Esophagus squamous epithelium (tissue), 5 donors: ENCODE measurements around the gene ZNF142. TPM values are rescaled to one million over a fixed set of nuclear protein-coding genes. Genes with fewer than 3 reads are reported as not detected.
A peak's percentile ranks its signal among the peaks of the same experiment; 100 is the strongest.

Source experiments
- DNase-seq: peaks from one replicate; lab custom pipeline; 2025; lab: John Stamatoyannopoulos, UW
- H3K27ac ChIP-seq, 4 donors: fragments of 200-600 bp; sonication (generic); one replicate each; pipeline ENCODE4 v1.5.1; 2016 to 2019; ENCODE audit warnings: mild to moderate bottlenecking in 1 of 4
- H3K27me3 ChIP-seq, 4 donors: fragments of 200-600 bp; sonication (generic); 1 replicate in 3 of 4; 2 replicates in 1 of 4; pipeline versions ENCODE4 v1.5.1 to v1.6.0; 2017 to 2021; ENCODE audit warnings: antibody characterized with exemption in 1 of 4
- H3K36me3 ChIP-seq, 3 donors: fragments of 200-600 bp; sonication (generic); one replicate each; pipeline ENCODE4 v1.5.1; 2016 to 2019
- H3K4me1 ChIP-seq, 3 donors: fragments of 200-600 bp; sonication (generic); one replicate each; pipeline ENCODE4 v1.5.1; 2017 to 2019
- H3K4me3 ChIP-seq, 4 donors: fragments of 200-600 bp; sonication (generic); 1 replicate in 3 of 4; 2 replicates in 1 of 4; pipeline ENCODE4 v1.5.1; 2016 to 2019; ENCODE audit warnings: mild to moderate bottlenecking in 2 of 4, moderate library complexity in 1 of 4
- H3K9me3 ChIP-seq, 3 donors: fragments of 200-600 bp; sonication (generic); one replicate each; pipeline ENCODE4 v1.5.1; 2016 to 2019
- CTCF ChIP-seq, 6 experiments: fragments of 450-650 bp in 4 of 6; fragments of 200-600 bp in 2 of 6; sonication (generic) in 2 of 6; IDR thresholded peaks; one replicate each; pipeline ENCODE4 v1.5.1; 2016 to 2019; ENCODE audit warnings: antibody characterized with exemption in 6 of 6, mild to moderate bottlenecking in 4 of 6, moderate library complexity in 4 of 6
- POLR2A ChIP-seq, 4 donors: fragments of 450-650 bp; IDR thresholded peaks; one replicate each; pipeline ENCODE4 v1.6.1; 2017; ENCODE audit warnings: antibody characterized with exemption in 4 of 4, mild to moderate bottlenecking in 4 of 4, moderate library complexity in 3 of 4
- WGBS, 2 donors: methylation state at CpG; one replicate each; pipeline ENCODE4 v1.1.5; 2018; 5-methylcytosine and 5-hydroxymethylcytosine counted together
- intact Hi-C: fragments of 100-400 bp; cut with DNase I; formaldehyde crosslinking; loops from one replicate; pipeline ENCODE4 v1.15.0; 2022
- total RNA-seq, 4 donors: library from RNA; depleted of rRNA; stranded (reverse); fragments of >200 nt; gene quantifications; one replicate each; pipeline ENCODE4 v1.1.0, GENCODE V29; 2016
- donor health status: DM: yes; HTN: yes; CAD: no.

ZNF142 gene
- 10 to 100 TPM; 10.8 to 23.1 (median 20.0) TPM for total RNA-seq

GRCh38 chr2:218659258-218659987, at the start of gene ZNF142, which contains the start of gene BCS1L:
Gene ZNF142 (minus strand): TSS chr2:218659623. CDS start chr2:218656429, 3,194 bp downstream.
Gene BCS1L (plus strand): TSS chr2:218659683. CDS start chr2:218660988, 1,305 bp downstream.
- Histone ChIP-seq H3K27ac (peak within 1 kb of the TSS; percentile 68 to 89 (median 85)), H3K36me3 (peaks cover 8 to 66% (median 25%) of the 10 kb centered on the region in 3 donors), H3K4me3 (peak within 1 kb of the TSS; percentile 68 to 93 (median 88)), H3K4me1 (peaks cover 10 to 29% (median 17%) of the 10 kb centered on the region in 3 donors), H3K27me3 (no peaks in the 10 kb centered on the region), H3K9me3 (no peaks in the 10 kb centered on the region)
- TF ChIP-seq POLR2A (IDR thresholded peaks at IDR 0.05) (peak in 3 of 4 donors; percentile 17 to 58 (median 49)), CTCF (IDR thresholded peaks at IDR 0.05) (peak in 1 of 6 experiments; percentile 17)
- intact Hi-C loops: loop anchor here (10.0 kb wide), 1 partner anchor 255 kb away; no protein-coding TSS in a partner anchor
- DNase-seq: peak; percentile 58
- 0% methylated on average over 9 of the region's 49 CpGs; no CpG with 5 or more reads in 1 of the 2 donors for WGBS, 2 donors

DNA sequence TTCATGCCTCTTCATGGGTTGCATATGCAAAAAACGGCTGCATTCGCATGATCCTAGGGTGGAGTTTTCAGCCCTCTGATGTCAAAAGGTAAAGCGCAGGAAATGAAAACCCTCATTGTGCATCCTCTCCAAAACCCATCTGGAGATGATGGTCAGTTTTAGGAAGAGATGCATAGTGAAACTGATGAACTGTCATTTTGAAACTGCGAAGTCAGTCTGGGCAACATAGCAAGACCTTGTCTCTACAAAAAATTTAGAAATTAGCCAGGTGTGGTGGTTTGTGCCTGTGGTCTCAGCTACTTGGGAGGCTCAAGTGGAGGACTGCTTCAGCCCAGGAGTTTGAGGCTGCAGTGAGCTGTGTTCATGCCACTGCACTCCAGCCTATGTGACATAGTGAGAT, 48.7 kb upstream of the ZNF142 start:
- DNase-seq: no peak
- TF ChIP-seq CTCF (IDR thresholded peaks at IDR 0.05) (no peak), POLR2A (IDR thresholded peaks at IDR 0.05) (no peak)
- 78% methylated on average over 4 of the region's 4 CpGs for WGBS, 2 donors
- intact Hi-C loops: no loop called here
- Histone ChIP-seq H3K9me3 (no peaks in the 10 kb centered on the region), H3K4me1 (peaks cover 7 to 24% (median 11%) of the 10 kb centered on the region in 3 donors), H3K36me3 (no peaks in the 10 kb centered on the region), H3K27me3 (no peaks in the 10 kb centered on the region), H3K27ac (no peak overlapping the region), H3K4me3 (no peak overlapping the region)

- H3K36me3 ChIP-seq: peaks cover 0 to 33% (median 0%) of the 10 kb centered on the region in 3 donors
- no peak overlapping the region for H3K27ac ChIP-seq
- TF ChIP-seq POLR2A (IDR thresholded peaks at IDR 0.05): no peak
- no peak for TF ChIP-seq CTCF (IDR thresholded peaks at IDR 0.05)
- no peak overlapping the region for H3K4me3 ChIP-seq
- no peak for DNase-seq
- no peaks in the 10 kb centered on the region for H3K27me3 ChIP-seq
- H3K4me1 ChIP-seq: no peaks in the 10 kb centered on the region
- no peaks in the 10 kb centered on the region for H3K9me3 ChIP-seq
- 83 to 84% methylated on average over 4 of the region's 4 CpGs for WGBS, 2 donors
- intact Hi-C loops: no loop called here
Observed at GRCh38 chr2:218703341-218703740, 43.9 kb upstream of the ZNF142 start.

- WGBS, 2 donors: 62 to 83% methylated on average over 1 to 2 of the region's 2 CpGs
- Histone ChIP-seq H3K9me3 (no peaks in the 10 kb centered on the region), H3K27me3 (no peaks in the 10 kb centered on the region), H3K27ac (no peak overlapping the region), H3K4me3 (no peak overlapping the region), H3K4me1 (no peaks in the 10 kb centered on the region), H3K36me3 (peaks cover 0 to 48% (median under 1%) of the 10 kb centered on the region in 3 donors)
- intact Hi-C loops: no loop called here
- TF ChIP-seq CTCF (IDR thresholded peaks at IDR 0.05) (no peak), POLR2A (IDR thresholded peaks at IDR 0.05) (no peak)
- DNase-seq: no peak
Observed at GRCh38 chr2:218701806-218702205, 42.4 kb upstream of the ZNF142 start.

- H3K9me3 ChIP-seq: no peaks in the 10 kb centered on the region
- 93 to 100% methylated on average over 2 to 6 of the region's 8 CpGs for WGBS, 2 donors
- H3K4me3 ChIP-seq: no peak overlapping the region
- TF ChIP-seq CTCF (IDR thresholded peaks at IDR 0.05) (no peak), POLR2A (IDR thresholded peaks at IDR 0.05) (no peak)
- no peak overlapping the region for H3K27ac ChIP-seq
- H3K36me3 ChIP-seq: peaks cover 0 to 70% (median 7%) of the 10 kb centered on the region in 3 donors
- H3K4me1 ChIP-seq: no peaks in the 10 kb centered on the region
- no peaks in the 10 kb centered on the region for H3K27me3 ChIP-seq
- intact Hi-C loops: no loop called here
- no peak for DNase-seq
Observed at GRCh38 chr2:218698885-218699284, 39.5 kb upstream of the ZNF142 start.
